Measurements from ENCODE around the gene TBP. TPM values are rescaled to one million over a fixed set of nuclear protein-coding genes. Genes with fewer than 3 reads are reported as not detected.

Gene TBP
- total and polyA plus RNA-seq, 2 of the 13 experiments (the other 11 are each of a cell fraction or from before 2014, with no cell fraction given), result 21.7 to 28.1 TPM

DNA sequence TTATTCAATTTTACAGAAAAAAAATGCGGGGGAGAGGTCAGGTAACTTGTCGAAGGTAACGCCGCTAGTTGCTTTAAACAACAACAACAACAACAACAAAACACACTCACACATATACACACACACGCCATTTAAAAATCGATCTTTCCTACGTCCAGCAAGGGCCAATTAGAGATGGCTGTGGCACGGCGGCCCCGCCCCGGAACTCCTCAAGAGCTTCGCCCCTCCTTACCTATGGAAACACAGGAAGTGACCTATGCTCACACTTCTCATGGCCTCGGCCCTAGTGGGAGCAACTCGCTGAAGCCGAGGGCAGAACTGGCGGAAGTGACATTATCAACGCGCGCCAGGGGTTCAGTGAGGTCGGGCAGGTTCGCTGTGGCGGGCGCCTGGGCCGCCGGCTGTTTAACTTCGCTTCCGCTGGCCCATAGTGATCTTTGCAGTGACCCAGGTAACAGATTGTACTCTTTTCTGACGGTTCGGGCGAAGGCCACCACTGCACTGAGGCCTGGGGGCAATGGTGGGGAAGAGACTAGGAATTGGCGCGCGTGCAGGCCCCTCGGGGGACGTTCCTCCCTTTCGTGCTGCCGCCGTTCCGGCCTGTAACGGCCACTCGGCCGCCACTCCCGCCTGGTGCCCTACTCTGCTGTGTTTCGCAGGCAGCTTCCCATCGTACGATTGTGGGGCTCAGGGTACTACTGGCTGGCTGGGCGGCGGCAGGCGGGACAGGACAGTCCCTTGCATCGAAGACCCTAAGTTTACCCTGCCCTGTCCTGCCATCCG is at the start of gene TBP (continued):
- TF ChIP-seq, protein P1, sequence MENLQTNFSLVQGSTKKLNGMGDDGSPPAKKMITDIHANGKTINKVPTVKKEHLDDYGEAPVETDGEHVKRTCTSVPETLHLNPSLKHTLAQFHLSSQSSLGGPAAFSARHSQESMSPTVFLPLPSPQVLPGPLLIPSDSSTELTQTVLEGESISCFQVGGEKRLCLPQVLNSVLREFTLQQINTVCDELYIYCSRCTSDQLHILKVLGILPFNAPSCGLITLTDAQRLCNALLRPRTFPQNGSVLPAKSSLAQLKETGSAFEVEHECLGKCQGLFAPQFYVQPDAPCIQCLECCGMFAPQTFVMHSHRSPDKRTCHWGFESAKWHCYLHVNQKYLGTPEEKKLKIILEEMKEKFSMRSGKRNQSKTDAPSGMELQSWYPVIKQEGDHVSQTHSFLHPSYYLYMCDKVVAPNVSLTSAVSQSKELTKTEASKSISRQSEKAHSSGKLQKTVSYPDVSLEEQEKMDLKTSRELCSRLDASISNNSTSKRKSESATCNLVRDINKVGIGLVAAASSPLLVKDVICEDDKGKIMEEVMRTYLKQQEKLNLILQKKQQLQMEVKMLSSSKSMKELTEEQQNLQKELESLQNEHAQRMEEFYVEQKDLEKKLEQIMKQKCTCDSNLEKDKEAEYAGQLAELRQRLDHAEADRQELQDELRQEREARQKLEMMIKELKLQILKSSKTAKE (CRISPR knock-in tag; IDR thresholded peaks at IDR 0.05; ENCODE audit: borderline replicate concordance), result peak; percentile 38; the same call in 1 of the 2 replicates
- TF ChIP-seq, protein P2, sequence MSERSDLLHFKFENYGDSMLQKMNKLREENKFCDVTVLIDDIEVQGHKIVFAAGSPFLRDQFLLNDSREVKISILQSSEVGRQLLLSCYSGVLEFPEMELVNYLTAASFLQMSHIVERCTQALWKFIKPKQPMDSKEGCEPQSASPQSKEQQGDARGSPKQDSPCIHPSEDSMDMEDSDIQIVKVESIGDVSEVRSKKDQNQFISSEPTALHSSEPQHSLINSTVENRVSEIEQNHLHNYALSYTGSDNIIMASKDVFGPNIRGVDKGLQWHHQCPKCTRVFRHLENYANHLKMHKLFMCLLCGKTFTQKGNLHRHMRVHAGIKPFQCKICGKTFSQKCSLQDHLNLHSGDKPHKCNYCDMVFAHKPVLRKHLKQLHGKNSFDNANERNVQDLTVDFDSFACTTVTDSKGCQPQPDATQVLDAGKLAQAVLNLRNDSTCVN (CRISPR knock-in tag; IDR thresholded peaks at IDR 0.05; ENCODE audit: borderline replicate concordance), result no peak
- TF ChIP-seq ZNF543 (CRISPR knock-in tag; IDR thresholded peaks at IDR 0.05) (peak; percentile 77), ZNF577 (CRISPR knock-in tag; IDR thresholded peaks at IDR 0.05; ENCODE audit: borderline replicate concordance, low read depth) (no peak), ZNF343 (CRISPR knock-in tag; IDR thresholded peaks at IDR 0.05) (no peak), ZBTB8A (CRISPR knock-in tag; IDR thresholded peaks at IDR 0.05; ENCODE audit: borderline replicate concordance, low read depth) (no peak), NCOR1 (IDR thresholded peaks at IDR 0.05; ENCODE audit: borderline replicate concordance, low read length) (peak; percentile 26; the same call in 1 of the 2 replicates), MXI1 (IDR thresholded peaks at IDR 0.05; ENCODE audit: borderline replicate concordance, low read depth, low read length) (peak; percentile 95; the same call in 2 of the 3 replicates)
- TF ChIP-seq, protein P3, sequence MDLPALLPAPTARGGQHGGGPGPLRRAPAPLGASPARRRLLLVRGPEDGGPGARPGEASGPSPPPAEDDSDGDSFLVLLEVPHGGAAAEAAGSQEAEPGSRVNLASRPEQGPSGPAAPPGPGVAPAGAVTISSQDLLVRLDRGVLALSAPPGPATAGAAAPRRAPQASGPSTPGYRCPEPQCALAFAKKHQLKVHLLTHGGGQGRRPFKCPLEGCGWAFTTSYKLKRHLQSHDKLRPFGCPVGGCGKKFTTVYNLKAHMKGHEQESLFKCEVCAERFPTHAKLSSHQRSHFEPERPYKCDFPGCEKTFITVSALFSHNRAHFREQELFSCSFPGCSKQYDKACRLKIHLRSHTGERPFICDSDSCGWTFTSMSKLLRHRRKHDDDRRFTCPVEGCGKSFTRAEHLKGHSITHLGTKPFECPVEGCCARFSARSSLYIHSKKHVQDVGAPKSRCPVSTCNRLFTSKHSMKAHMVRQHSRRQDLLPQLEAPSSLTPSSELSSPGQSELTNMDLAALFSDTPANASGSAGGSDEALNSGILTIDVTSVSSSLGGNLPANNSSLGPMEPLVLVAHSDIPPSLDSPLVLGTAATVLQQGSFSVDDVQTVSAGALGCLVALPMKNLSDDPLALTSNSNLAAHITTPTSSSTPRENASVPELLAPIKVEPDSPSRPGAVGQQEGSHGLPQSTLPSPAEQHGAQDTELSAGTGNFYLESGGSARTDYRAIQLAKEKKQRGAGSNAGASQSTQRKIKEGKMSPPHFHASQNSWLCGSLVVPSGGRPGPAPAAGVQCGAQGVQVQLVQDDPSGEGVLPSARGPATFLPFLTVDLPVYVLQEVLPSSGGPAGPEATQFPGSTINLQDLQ (CRISPR knock-in tag; IDR thresholded peaks at IDR 0.05), result peak; percentile 86
- TF ChIP-seq, protein P4, sequence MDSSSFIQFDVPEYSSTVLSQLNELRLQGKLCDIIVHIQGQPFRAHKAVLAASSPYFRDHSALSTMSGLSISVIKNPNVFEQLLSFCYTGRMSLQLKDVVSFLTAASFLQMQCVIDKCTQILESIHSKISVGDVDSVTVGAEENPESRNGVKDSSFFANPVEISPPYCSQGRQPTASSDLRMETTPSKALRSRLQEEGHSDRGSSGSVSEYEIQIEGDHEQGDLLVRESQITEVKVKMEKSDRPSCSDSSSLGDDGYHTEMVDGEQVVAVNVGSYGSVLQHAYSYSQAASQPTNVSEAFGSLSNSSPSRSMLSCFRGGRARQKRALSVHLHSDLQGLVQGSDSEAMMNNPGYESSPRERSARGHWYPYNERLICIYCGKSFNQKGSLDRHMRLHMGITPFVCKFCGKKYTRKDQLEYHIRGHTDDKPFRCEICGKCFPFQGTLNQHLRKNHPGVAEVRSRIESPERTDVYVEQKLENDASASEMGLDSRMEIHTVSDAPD (CRISPR knock-in tag; IDR thresholded peaks at IDR 0.05), result no peak
- TF ChIP-seq, protein P5, sequence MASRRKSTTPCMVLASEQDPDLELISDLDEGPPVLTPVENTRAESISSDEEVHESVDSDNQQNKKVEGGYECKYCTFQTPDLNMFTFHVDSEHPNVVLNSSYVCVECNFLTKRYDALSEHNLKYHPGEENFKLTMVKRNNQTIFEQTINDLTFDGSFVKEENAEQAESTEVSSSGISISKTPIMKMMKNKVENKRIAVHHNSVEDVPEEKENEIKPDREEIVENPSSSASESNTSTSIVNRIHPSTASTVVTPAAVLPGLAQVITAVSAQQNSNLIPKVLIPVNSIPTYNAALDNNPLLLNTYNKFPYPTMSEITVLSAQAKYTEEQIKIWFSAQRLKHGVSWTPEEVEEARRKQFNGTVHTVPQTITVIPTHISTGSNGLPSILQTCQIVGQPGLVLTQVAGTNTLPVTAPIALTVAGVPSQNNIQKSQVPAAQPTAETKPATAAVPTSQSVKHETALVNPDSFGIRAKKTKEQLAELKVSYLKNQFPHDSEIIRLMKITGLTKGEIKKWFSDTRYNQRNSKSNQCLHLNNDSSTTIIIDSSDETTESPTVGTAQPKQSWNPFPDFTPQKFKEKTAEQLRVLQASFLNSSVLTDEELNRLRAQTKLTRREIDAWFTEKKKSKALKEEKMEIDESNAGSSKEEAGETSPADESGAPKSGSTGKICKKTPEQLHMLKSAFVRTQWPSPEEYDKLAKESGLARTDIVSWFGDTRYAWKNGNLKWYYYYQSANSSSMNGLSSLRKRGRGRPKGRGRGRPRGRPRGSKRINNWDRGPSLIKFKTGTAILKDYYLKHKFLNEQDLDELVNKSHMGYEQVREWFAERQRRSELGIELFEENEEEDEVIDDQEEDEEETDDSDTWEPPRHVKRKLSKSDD (CRISPR knock-in tag; IDR thresholded peaks at IDR 0.05; ENCODE audit: low read depth), result peak; percentile 89
- TF ChIP-seq, protein P6, sequence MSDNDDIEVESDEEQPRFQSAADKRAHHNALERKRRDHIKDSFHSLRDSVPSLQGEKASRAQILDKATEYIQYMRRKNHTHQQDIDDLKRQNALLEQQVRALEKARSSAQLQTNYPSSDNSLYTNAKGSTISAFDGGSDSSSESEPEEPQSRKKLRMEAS (IDR thresholded peaks at IDR 0.05), result peak; percentile 96
- TF ChIP-seq, protein P7, sequence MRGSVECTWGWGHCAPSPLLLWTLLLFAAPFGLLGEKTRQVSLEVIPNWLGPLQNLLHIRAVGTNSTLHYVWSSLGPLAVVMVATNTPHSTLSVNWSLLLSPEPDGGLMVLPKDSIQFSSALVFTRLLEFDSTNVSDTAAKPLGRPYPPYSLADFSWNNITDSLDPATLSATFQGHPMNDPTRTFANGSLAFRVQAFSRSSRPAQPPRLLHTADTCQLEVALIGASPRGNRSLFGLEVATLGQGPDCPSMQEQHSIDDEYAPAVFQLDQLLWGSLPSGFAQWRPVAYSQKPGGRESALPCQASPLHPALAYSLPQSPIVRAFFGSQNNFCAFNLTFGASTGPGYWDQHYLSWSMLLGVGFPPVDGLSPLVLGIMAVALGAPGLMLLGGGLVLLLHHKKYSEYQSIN (CRISPR knock-in tag; IDR thresholded peaks at IDR 0.05; ENCODE audit: borderline replicate concordance), result no peak

Measured in HepG2 (cell line).